G401 (cell line): ENCODE results near the gene RHBDL1. TPM values are rescaled to one million over a fixed set of nuclear protein-coding genes. Genes with fewer than 3 reads are reported as not detected.

Experiments
- DNase-seq: peaks from one replicate; pipeline ENCODE4 v3.0.0-alpha.2; 2015; ENCODE audit warnings: low spot score
- in situ Hi-C: cut with HindIII; loops from 2 replicates; pipeline ENCODE4 v1.10.0; 2016; ENCODE audit warnings: low sequenced_read_pairs, mixed read lengths
- total RNA-seq: library from RNA; depleted of rRNA; stranded (reverse); fragments of >200 nt; shearing (Covaris generic); gene quantifications from 2 replicates; pipeline ENCODE4 v1.2.3, GENCODE V29; 2014

RHBDL1 gene
- total RNA-seq, 1 experiment from 2014 or later: 1.1 TPM

DNA sequence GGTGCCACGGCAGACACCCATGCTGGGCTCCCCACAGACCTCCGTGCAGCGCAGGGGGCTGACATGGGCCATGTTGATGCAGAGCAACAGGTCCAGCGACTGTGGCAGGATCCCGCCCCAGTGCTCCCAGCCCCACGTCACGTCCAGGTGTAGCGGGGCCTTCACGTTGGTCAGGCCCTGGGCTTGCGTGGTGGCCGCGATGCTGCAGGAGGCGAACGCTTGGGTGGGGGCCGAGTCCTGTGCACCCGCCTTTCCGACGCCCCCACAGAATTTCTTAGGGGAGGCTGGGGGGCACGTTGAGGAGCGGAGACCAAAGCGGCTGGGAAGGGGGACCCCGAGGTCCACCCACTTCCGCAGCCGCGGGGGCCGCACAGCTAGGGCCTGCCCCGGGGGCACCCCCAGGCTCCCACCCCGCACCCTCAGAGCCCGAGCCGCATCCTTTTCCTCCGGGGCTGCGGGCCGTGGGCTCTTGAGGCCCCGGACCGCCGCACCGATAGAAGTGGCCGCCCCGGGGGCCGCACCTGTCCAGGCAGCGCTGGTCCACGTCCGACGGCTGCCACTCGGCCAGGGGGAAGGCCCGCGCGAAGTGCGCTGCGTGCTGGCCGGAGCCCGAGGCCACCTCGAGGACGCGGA lies 39.8 kb upstream of the RHBDL1 start:
- in situ Hi-C loops: no loop called here
- DNase-seq: no peak

GRCh38 chr16:636206-637080 lies 39.0 kb upstream of the RHBDL1 start, which contains the start of gene METTL26:
Gene METTL26 (minus strand): TSS chr16:636305. CDS start chr16:636290, 15 bp downstream.
- DNase-seq: peak; percentile 97
- in situ Hi-C loops: no loop called here

DNA sequence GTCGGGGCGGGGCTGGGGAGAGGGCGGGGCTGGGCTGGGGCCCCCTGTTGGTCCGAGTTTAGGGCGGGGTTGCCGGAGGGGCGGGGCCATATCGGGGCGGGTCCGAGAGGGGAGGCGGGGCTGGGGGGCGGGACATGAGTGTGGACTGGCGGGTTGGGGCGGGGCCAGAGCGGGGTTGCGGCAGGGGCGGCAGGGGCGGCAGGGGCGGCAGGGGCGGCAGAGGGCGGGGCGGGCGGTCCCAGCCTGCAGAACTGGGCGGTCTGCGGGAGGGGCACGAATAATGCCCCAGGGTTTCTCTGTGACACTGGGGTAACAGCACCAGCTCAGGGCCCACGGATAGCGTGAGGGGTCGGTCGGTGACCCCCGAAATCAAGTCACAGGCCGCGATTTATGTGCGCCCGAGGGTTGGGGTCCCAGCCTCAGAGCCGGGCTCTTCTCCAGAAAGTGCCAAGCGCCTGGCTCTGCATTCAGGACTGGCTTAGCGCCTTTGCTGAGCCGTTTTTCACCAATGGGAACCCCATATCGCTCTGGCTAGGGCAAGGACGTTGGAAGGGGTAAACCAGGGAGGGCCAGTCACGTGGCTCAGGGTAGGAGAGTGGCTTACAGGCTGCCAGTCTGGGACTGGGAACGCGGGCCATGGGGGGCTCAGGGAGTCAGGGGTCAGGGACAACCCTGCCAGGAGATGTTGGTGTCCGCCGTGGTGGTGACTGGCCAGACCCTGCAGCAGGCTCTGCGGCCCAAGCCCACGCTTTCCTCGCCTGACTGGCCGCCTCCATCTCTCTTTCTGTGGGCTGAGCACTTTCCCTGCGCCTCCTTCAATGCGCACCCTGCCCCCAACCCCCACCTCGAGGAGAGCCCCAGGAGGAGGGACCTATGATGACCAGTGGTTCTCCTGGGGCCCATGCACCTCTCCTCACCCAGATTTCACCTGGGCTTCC lies 38.1 kb upstream of the RHBDL1 start:
- in situ Hi-C loops: no loop called here
- DNase-seq: peak; percentile 95

DNA sequence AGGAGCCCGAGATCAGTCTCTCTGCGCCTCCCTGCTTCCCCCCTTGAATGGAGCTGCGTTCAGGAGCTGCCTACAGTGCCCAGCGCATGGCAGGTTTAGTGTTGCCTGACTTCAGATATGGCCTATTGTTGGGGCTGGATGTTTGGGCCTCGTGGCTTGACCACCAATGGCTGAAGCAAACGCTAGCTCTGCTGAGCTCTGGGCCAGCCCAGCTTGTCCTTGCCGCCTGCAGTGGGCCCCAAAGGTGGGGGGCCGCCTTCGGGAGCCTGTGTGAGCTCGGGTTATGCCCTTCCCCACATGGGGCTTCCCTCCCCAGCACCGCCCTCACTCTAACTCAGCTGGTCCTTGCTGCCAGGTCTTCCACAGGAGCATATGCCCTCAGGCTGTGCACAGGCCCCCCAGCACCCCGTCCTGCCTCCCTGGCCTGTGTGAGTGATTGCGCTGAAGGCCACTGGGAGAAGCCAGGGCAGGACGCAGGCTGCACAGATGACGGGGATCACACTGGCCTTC lies 37.4 kb upstream of the RHBDL1 start:
- peak; percentile 49 for DNase-seq
- in situ Hi-C loops: no loop called here

DNA sequence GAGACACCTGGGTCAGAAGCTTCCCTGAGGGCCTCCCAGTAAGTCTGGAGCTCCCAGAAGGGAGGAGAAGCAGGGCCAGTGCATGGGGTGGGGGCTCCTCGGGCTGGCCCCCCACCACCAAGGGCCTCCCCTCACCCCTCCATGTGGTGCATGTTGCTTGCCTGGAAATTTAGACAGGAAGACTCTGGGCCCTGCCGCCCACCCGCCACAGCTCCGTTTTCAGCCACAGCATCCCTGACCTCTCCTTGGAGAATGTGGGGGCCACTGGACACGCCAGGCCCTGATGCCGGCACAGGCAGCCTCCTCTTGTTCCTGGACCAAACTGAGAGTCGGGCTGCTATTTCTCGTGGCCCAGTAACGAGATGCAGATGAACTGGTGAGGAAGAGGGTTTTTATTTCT lies 36.6 kb upstream of the RHBDL1 start:
- in situ Hi-C loops: no loop called here

GRCh38 chr16:640614-641013 lies 34.9 kb upstream of the RHBDL1 start:
- no peak for DNase-seq
- in situ Hi-C loops: no loop called here

More for the DNA sequence above, 36.6 kb upstream of the RHBDL1 start:
- DNase-seq: no peak

- DNase-seq: peak; percentile 83
- in situ Hi-C loops: no loop called here
Observed at GRCh38 chr16:641326-642188, 33.9 kb upstream of the RHBDL1 start, which contains the start of gene MCRIP2. Gene MCRIP2 (plus strand): TSS chr16:641828. CDS start chr16:641992, 164 bp downstream.

DNA sequence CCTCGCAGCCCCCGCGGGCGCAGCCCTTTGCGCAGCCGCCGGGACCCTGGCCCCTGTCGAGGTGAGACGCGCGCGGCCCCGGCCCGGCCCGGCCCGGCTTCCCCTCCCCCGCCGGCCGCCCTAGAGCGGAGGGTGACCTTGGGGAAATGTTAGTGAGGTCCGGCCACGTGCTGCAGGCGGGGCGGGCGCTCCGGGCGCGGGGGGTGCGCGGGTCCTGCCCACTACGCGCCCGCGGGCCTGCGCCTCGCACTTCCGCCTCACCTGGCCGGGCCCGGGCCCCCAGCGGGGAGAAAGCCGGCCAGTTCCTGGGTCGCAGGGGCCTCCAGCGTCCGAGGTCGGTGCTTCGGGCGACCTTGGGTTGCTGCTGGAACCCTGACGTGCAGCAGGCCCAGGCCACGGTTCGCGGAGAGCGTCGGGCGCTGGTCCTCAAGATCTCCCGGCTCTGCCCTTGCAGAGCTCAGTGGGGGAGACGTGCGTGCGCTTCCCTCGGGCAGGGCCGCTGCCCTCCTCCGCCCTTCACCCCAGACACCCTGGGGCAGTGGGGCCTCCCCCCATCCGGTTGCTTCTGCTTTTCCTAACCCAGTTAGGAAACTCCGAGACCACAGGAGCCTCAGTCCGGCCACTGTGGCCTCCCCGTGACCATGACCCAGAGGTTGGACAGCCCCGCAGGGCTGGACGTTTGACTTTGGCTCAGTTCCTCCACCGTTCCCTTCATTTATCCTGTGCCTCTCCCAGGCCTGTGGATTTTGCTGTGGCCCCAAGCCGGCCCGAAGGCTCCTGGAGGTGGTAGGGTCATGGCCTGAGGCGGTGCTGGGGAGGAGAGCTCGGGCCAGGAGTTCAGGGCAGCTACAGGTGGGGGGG lies 33.1 kb upstream of the RHBDL1 start:
- no peak for DNase-seq
- in situ Hi-C loops: no loop called here

GRCh38 chr16:643050-643368 lies 32.5 kb upstream of the RHBDL1 start:
- in situ Hi-C loops: no loop called here
- DNase-seq: no peak

- no peak for DNase-seq
- in situ Hi-C loops: no loop called here
Observed at GRCh38 chr16:644556-644955, 30.9 kb upstream of the RHBDL1 start.

- no peak for DNase-seq
- in situ Hi-C loops: no loop called here
Observed at GRCh38 chr16:645852-646678, 29.4 kb upstream of the RHBDL1 start.

DNA sequence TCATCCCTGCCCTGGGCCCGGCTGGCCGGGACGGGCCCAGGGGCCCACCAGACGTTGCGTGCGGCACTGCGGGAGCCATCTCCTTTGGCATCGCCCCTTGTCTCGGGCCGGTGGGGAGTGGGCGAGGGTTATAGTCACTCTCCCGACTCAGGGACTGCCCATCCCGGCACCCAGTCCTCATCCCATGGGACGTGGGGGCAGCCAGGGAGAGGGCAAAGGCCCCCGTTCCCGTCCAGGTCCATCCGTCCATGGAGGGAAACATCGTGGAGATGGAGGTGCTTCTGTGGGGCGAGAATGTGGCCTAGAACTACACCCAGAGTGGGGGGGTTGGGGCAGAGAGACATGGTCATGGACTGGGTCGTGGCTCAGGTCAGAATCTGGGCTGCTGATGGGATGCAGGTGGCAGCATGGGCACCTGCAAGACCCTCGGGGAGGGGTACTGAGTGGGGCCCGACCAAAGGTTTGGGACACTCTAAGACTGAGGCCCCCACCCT lies 28.7 kb upstream of the RHBDL1 start:
- in situ Hi-C loops: no loop called here
- DNase-seq: no peak

DNA sequence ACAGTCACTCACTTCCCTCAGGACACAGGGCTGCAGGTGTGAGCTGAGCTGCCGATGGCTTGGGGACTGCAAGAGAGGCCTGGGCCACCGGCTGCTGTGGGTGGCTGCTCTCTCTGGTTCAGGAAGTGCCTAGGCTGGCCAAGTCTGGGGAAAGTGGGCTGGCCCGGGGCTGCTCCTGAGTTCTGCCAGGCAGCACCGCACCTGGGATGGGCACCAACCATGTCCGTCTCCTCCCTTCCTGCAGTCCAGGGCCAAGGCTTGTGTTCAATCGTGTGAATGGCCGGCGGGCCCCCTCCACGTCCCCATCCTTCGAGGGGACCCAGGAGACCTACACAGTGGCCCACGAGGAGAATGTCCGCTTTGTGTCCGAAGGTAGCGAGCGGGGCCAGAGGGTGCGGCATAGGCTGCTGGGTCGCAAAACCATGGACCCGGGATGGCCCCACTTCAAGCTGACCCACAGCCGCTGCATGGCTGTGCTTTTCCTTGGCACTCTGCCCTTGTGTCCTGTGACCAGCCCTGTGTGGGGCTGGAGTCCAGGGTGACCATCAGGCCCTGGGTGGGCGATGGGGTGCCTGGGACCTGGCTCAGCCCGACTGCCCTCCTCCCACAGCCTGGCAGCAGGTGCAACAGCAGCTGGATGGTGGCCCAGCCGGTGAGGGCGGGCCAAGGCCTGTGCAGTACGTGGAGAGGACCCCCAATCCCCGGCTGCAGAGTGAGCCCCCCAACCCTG lies 28.1 kb upstream of the RHBDL1 start:
- in situ Hi-C loops: no loop called here
- no peak for DNase-seq

DNA sequence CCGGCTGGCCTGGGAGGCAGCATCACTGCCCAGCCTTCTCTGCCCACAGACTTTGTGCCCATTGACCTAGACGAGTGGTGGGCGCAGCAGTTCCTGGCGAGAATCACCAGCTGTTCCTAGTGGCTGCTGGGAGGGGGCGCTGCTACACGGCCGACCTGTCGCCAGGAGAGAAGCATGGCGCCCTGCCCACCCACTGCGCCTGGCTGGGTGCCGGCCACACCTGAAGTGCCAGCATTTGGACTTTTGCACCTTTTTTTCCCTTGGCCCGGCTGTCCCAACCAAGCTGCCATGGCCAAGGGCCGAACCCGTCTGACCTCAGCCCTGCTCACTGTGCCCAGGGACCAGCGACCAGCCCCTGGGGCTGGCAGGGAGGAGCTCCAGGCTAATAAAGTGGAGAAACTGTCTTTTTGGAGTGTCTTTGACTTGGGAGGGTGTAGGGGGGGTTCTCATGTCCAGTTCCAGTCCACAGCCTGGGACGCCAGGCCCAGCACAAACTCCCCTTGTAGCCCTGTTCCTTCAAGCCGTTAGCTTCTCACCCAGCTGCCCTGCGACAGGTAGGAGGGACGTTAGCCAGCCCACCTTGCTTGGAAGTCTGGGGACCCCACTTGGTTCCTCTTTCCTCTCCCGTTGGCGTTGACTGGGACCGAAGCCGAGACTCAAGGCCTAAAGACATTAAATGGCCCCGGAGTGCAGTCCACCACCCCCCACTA lies 27.2 kb upstream of the RHBDL1 start:
- in situ Hi-C loops: no loop called here
- DNase-seq: no peak

DNA sequence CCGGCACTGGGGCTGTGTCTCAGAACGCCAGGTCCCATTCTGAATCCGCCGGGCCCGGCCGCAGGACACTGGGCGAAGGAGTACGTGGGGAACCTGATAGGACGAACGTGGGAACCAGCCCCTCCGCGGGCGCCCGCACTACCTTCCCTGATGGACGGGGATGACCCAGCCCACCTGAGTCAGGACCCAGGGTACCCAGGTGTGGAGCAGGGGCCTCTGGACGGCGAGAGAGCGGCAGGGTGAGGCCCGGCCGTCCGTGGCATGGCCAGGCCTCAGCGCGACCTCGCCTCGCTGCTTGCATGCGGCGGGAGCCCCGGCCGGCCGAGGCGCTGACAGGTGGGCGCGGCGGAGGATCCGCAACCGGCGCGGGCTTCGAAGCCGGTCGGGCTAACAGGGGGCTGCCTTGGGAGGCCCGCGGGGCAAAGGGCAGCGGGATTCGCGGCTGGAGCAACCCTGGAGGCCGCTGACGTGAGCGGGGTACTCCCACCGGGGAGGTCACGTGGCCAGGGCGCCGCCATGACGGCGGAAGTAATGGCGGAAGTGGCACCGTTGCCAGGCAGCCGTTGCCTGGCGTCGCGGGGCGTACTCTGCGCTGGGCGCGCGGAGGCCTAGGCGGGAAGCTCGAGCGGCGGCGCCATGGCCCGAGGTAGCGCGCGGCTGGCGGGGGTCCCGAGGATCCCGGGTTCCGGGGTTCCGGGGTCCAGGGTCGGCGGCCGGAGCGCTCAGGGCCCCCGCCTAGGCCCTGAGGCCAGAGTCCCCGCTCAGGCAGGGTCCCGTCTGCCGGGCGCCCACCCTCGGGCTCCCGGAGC lies 26.5 kb upstream of the RHBDL1 start, which contains the start of gene WDR90:
Gene WDR90 (plus strand): TSS at position 585 of the 809 bp plus-strand sequence. CDS start 52 bp downstream, at position 637.
- in situ Hi-C loops: no loop called here

More for the DNA sequence above, 26.5 kb upstream of the RHBDL1 start, which contains the start of gene WDR90:
- DNase-seq: peak; percentile 86
